HEK293 (cell line): ENCODE measurements around the gene HMGN4.
A peak's percentile ranks its signal among the peaks of the same experiment; 100 is the strongest.

Source experiments
- BCL11A ChIP-seq: fragments of 450-650 bp; formaldehyde crosslinking; IDR thresholded peaks from 2 replicates; pipeline ENCODE4 v1.5.1; 2016; ENCODE audit warnings: low read depth, missing biosample characterization, missing genetic modification characterization
- HOXA7 ChIP-seq: sonication (generic); formaldehyde crosslinking; IDR thresholded peaks from 2 replicates; pipeline ENCODE4 v1.8.1; 2022; ENCODE audit warnings: missing genetic modification reagents, borderline replicate concordance
- IKZF3 ChIP-seq: fragments of 450-650 bp; IDR thresholded peaks from 2 replicates; pipeline ENCODE4 v1.5.0; 2018; ENCODE audit warnings: missing biosample characterization, mild to moderate bottlenecking, missing genetic modification characterization, moderate library complexity
- KLF10 ChIP-seq: fragments of 450-650 bp; IDR thresholded peaks from 2 replicates; pipeline ENCODE4 v1.5.1; 2018; ENCODE audit warnings: missing biosample characterization, mild to moderate bottlenecking, missing genetic modification characterization
- MEIS1 ChIP-seq: sonication (generic); formaldehyde crosslinking; IDR thresholded peaks from 2 replicates; pipeline ENCODE4 v1.8.1; 2022; ENCODE audit warnings: missing genetic modification reagents, mild to moderate bottlenecking, borderline replicate concordance
- MZF1 ChIP-seq: fragments of 450-650 bp; formaldehyde crosslinking; IDR thresholded peaks from 2 replicates; pipeline ENCODE4 v1.5.1; 2017; ENCODE audit warnings: missing biosample characterization, missing genetic modification characterization, borderline replicate concordance
- SCRT2 ChIP-seq: fragments of 450-650 bp; formaldehyde crosslinking; IDR thresholded peaks from 2 replicates; pipeline ENCODE4 v1.5.1; 2016; ENCODE audit warnings: missing biosample characterization, missing genetic modification characterization
- SP7 ChIP-seq: fragments of 450-650 bp; formaldehyde crosslinking; IDR thresholded peaks from 2 replicates; pipeline ENCODE4 v1.5.1; 2016; ENCODE audit warnings: missing biosample characterization, missing genetic modification characterization
- YY1 ChIP-seq: fragments of 450-650 bp; formaldehyde crosslinking; IDR thresholded peaks from 2 replicates; pipeline ENCODE4 v1.5.1; 2018; ENCODE audit warnings: missing biosample characterization, missing genetic modification characterization
- YY2 ChIP-seq: fragments of 450-650 bp; formaldehyde crosslinking; IDR thresholded peaks from 2 replicates; pipeline ENCODE4 v1.5.1; 2016; ENCODE audit warnings: missing biosample characterization, missing genetic modification characterization
- ZBTB7A ChIP-seq: fragments of 450-650 bp; formaldehyde crosslinking; IDR thresholded peaks from 2 replicates; pipeline ENCODE4 v1.5.1; 2016; ENCODE audit warnings: low read depth, missing biosample characterization, missing genetic modification characterization
- ZIC2 ChIP-seq: fragments of 450-650 bp; formaldehyde crosslinking; IDR thresholded peaks from 2 replicates; pipeline ENCODE4 v1.5.1; 2016; ENCODE audit warnings: missing biosample characterization, missing genetic modification characterization
- ZNF121 ChIP-seq: fragments of 450-650 bp; formaldehyde crosslinking; IDR thresholded peaks from 2 replicates; pipeline ENCODE4 v1.5.1; 2016; ENCODE audit warnings: missing biosample characterization, missing genetic modification characterization
- ZNF16 ChIP-seq: fragments of 450-650 bp; formaldehyde crosslinking; IDR thresholded peaks from 2 replicates; pipeline ENCODE4 v1.5.1; 2016; ENCODE audit warnings: low read depth, missing biosample characterization, missing genetic modification characterization
- ZNF174 ChIP-seq: fragments of 450-650 bp; formaldehyde crosslinking; IDR thresholded peaks from 2 replicates; pipeline ENCODE4 v1.5.0; 2017; ENCODE audit warnings: missing biosample characterization, mild to moderate bottlenecking, missing genetic modification characterization
- ZNF211 ChIP-seq: fragments of 450-650 bp; formaldehyde crosslinking; IDR thresholded peaks from 2 replicates; pipeline ENCODE4 v1.5.1; 2016; ENCODE audit warnings: low read depth, missing biosample characterization, missing genetic modification characterization
- ZNF335 ChIP-seq: fragments of 450-650 bp; formaldehyde crosslinking; conservative IDR thresholded peaks from 2 replicates; pipeline ENCODE4 v1.5.1; 2016; ENCODE audit warnings: missing biosample characterization, missing genetic modification characterization
- ZNF350 ChIP-seq: fragments of 450-650 bp; formaldehyde crosslinking; IDR thresholded peaks from 2 replicates; pipeline ENCODE4 v1.5.0; 2017; ENCODE audit warnings: missing biosample characterization, mild to moderate bottlenecking, missing genetic modification characterization
- ZNF394 ChIP-seq: fragments of 450-650 bp; formaldehyde crosslinking; IDR thresholded peaks from 2 replicates; pipeline ENCODE4 v1.5.1; 2016; ENCODE audit warnings: missing biosample characterization, missing genetic modification characterization, mild to moderate bottlenecking, moderate library complexity, borderline replicate concordance
- ZNF404 ChIP-seq: fragments of 450-650 bp; formaldehyde crosslinking; IDR thresholded peaks from 2 replicates; pipeline ENCODE4 v1.5.1; 2017; ENCODE audit warnings: missing biosample characterization, missing genetic modification characterization
- ZNF501 ChIP-seq: fragments of 450-650 bp; formaldehyde crosslinking; IDR thresholded peaks from 2 replicates; pipeline ENCODE4 v1.5.1; 2016; ENCODE audit warnings: missing biosample characterization, missing genetic modification characterization
- ZNF521 ChIP-seq: fragments of 450-650 bp; formaldehyde crosslinking; IDR thresholded peaks from 2 replicates; pipeline ENCODE4 v1.5.1; 2017; ENCODE audit warnings: missing biosample characterization, mild to moderate bottlenecking, missing genetic modification characterization
- ZNF585B ChIP-seq: fragments of 450-650 bp; formaldehyde crosslinking; IDR thresholded peaks from 2 replicates; pipeline ENCODE4 v1.5.1; 2016; ENCODE audit warnings: missing biosample characterization, missing genetic modification characterization
- ZNF76 ChIP-seq: fragments of 450-650 bp; formaldehyde crosslinking; IDR thresholded peaks from 2 replicates; pipeline ENCODE4; 2016; ENCODE audit warnings: low read depth, missing biosample characterization, missing genetic modification characterization, borderline replicate concordance
- ZNF768 ChIP-seq: fragments of 450-650 bp; formaldehyde crosslinking; IDR thresholded peaks from 2 replicates; pipeline ENCODE4 v1.5.1; 2018; ENCODE audit warnings: missing biosample characterization, mild to moderate bottlenecking, missing genetic modification characterization
- ZNF777 ChIP-seq: fragments of 450-650 bp; formaldehyde crosslinking; IDR thresholded peaks from 2 replicates; pipeline ENCODE4 v1.5.1; 2017; ENCODE audit warnings: missing biosample characterization, missing genetic modification characterization, borderline replicate concordance
- TF ChIP-seq, protein P1 (sequence below): fragments of 450-650 bp; formaldehyde crosslinking; IDR thresholded peaks from 2 replicates; pipeline ENCODE4 v1.5.1; 2016; ENCODE audit warnings: missing biosample characterization, missing genetic modification characterization
- TF ChIP-seq, protein P2 (sequence below): fragments of 450-650 bp; formaldehyde crosslinking; IDR thresholded peaks from 2 replicates; pipeline ENCODE4 v1.5.1; 2016; ENCODE audit warnings: missing biosample characterization, missing genetic modification characterization
- TF ChIP-seq, protein P3 (sequence below): fragments of 450-650 bp; formaldehyde crosslinking; IDR thresholded peaks from 2 replicates; pipeline ENCODE4 v1.5.1; 2017; ENCODE audit warnings: missing biosample characterization, missing genetic modification characterization
- TF ChIP-seq, protein P4 (sequence below): fragments of 450-650 bp; formaldehyde crosslinking; IDR thresholded peaks from 2 replicates; pipeline ENCODE4 v1.5.1; 2016; ENCODE audit warnings: missing biosample characterization, missing genetic modification characterization
- TF ChIP-seq, protein P5 (sequence below): fragments of 450-650 bp; formaldehyde crosslinking; IDR thresholded peaks from 2 replicates; pipeline ENCODE4 v1.5.1; 2016; ENCODE audit warnings: missing biosample characterization, missing genetic modification characterization
- TF ChIP-seq, protein P6 (sequence below): fragments of 450-650 bp; formaldehyde crosslinking; IDR thresholded peaks from 2 replicates; pipeline ENCODE4 v1.5.1; 2016; ENCODE audit warnings: missing biosample characterization, missing genetic modification characterization

Gene HMGN4

DNA sequence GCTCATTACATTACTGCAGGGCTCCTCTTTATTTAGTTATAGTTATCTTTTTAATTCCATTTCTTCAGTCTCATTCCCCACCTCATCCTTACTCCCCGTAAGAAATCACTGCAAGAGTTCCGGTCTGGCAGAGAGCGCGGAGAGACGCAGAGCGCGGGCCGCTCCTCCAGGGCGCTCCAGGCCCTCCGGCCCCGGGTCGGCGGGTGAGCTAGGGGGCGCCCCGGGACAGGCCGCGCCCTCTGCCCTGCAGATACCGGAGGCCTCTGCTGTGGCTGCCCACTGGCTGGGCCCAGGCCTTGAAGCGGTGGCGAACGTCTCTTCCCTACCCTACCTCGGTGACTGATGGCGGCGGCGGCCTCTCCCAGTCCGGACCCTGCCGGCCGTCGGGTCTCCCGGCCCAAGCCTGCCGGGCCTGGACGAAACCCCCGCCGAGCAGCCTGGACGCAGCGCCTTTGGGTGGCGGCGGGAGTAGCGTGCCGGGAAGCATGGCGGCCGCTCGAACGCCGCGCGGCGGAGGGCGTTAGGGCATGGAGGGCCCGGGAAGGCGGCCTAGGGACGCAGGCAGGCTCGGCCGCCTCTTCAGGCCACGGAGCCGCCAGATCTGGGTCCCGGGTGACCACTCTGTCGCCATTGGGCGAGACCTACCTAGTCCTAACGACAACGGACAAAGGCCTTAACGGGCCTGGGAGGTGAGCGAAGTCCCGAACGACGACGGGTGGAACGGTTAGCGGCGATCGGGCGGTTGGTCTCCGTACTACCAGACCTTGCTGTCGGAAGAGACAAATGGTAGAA, 16.4 kb upstream of the HMGN4 start (continued):
- TF ChIP-seq ZNF174 (tag by site-specific recombination), result no peak
- TF ChIP-seq MEIS1 (CRISPR knock-in tag), result no peak
- TF ChIP-seq ZNF501 (tag by site-specific recombination), result peak; percentile 77
- TF ChIP-seq ZNF394, result peak; percentile 95
- TF ChIP-seq, protein P1, sequence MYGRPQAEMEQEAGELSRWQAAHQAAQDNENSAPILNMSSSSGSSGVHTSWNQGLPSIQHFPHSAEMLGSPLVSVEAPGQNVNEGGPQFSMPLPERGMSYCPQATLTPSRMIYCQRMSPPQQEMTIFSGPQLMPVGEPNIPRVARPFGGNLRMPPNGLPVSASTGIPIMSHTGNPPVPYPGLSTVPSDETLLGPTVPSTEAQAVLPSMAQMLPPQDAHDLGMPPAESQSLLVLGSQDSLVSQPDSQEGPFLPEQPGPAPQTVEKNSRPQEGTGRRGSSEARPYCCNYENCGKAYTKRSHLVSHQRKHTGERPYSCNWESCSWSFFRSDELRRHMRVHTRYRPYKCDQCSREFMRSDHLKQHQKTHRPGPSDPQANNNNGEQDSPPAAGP (tag by site-specific recombination), result no peak
- TF ChIP-seq ZNF335 (tag by site-specific recombination), result peak; percentile 89
- TF ChIP-seq, protein P2, sequence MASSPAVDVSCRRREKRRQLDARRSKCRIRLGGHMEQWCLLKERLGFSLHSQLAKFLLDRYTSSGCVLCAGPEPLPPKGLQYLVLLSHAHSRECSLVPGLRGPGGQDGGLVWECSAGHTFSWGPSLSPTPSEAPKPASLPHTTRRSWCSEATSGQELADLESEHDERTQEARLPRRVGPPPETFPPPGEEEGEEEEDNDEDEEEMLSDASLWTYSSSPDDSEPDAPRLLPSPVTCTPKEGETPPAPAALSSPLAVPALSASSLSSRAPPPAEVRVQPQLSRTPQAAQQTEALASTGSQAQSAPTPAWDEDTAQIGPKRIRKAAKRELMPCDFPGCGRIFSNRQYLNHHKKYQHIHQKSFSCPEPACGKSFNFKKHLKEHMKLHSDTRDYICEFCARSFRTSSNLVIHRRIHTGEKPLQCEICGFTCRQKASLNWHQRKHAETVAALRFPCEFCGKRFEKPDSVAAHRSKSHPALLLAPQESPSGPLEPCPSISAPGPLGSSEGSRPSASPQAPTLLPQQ (tag by site-specific recombination), result peak; percentile 76
- TF ChIP-seq, protein P3, sequence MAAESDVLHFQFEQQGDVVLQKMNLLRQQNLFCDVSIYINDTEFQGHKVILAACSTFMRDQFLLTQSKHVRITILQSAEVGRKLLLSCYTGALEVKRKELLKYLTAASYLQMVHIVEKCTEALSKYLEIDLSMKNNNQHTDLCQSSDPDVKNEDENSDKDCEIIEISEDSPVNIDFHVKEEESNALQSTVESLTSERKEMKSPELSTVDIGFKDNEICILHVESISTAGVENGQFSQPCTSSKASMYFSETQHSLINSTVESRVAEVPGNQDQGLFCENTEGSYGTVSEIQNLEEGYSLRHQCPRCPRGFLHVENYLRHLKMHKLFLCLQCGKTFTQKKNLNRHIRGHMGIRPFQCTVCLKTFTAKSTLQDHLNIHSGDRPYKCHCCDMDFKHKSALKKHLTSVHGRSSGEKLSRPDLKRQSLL (tag by site-specific recombination), result 0 out of 2 replicates have a peak, but pooled peaks have one; percentile 13
- peak; percentile 85 for TF ChIP-seq YY2
- peak; percentile 95 for TF ChIP-seq YY1 (tag by site-specific recombination)
- TF ChIP-seq ZNF350 (tag by site-specific recombination), result no peak
- peak; percentile 67 for TF ChIP-seq ZIC2 (tag by site-specific recombination)
- TF ChIP-seq SCRT2, result peak; percentile 32; the same call in 1 of the 2 replicates
- TF ChIP-seq SP7 (tag by site-specific recombination), result 0 out of 2 replicates have a peak, but pooled peaks have one; percentile 18
- TF ChIP-seq ZNF76 (tag by site-specific recombination), result peak; percentile 78
- 0 out of 2 replicates have a peak, but pooled peaks have one; percentile 8 for TF ChIP-seq MZF1 (tag by site-specific recombination)
- TF ChIP-seq, protein P4, sequence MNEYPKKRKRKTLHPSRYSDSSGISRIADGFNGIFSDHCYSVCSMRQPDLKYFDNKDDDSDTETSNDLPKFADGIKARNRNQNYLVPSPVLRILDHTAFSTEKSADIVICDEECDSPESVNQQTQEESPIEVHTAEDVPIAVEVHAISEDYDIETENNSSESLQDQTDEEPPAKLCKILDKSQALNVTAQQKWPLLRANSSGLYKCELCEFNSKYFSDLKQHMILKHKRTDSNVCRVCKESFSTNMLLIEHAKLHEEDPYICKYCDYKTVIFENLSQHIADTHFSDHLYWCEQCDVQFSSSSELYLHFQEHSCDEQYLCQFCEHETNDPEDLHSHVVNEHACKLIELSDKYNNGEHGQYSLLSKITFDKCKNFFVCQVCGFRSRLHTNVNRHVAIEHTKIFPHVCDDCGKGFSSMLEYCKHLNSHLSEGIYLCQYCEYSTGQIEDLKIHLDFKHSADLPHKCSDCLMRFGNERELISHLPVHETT (tag by site-specific recombination), result no peak
- TF ChIP-seq ZNF521 (tag by site-specific recombination), result no peak
- TF ChIP-seq, protein P5, sequence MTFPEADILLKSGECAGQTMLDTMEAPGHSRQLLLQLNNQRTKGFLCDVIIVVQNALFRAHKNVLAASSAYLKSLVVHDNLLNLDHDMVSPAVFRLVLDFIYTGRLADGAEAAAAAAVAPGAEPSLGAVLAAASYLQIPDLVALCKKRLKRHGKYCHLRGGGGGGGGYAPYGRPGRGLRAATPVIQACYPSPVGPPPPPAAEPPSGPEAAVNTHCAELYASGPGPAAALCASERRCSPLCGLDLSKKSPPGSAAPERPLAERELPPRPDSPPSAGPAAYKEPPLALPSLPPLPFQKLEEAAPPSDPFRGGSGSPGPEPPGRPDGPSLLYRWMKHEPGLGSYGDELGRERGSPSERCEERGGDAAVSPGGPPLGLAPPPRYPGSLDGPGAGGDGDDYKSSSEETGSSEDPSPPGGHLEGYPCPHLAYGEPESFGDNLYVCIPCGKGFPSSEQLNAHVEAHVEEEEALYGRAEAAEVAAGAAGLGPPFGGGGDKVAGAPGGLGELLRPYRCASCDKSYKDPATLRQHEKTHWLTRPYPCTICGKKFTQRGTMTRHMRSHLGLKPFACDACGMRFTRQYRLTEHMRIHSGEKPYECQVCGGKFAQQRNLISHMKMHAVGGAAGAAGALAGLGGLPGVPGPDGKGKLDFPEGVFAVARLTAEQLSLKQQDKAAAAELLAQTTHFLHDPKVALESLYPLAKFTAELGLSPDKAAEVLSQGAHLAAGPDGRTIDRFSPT (tag by site-specific recombination), result peak; percentile 69
- TF ChIP-seq BCL11A (tag by site-specific recombination), result peak; percentile 83
- no peak for TF ChIP-seq ZNF585B (tag by site-specific recombination)
- no peak for TF ChIP-seq IKZF3
- TF ChIP-seq ZNF121, result peak; percentile 71; the same call in 1 of the 2 replicates
- peak; percentile 21; the same call in 1 of the 2 replicates for TF ChIP-seq KLF10
- TF ChIP-seq HOXA7, result no peak
- TF ChIP-seq ZNF16, result no peak
- TF ChIP-seq ZBTB7A (tag by site-specific recombination), result no peak
- TF ChIP-seq, protein P6, sequence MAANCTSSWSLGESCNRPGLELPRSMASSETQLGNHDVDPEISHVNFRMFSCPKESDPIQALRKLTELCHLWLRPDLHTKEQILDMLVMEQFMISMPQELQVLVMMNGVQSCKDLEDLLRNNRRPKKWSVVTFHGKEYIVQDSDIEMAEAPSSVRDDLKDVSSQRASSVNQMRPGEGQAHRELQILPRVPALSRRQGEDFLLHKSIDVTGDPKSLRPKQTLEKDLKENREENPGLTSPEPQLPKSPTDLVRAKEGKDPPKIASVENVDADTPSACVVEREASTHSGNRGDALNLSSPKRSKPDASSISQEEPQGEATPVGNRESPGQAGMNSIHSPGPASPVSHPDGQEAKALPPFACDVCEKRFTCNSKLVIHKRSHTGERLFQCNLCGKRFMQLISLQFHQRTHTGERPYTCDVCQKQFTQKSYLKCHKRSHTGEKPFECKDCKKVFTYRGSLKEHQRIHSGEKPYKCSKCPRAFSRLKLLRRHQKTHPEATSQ, result no peak
- TF ChIP-seq ZNF768, result no peak
- TF ChIP-seq ZNF404 (tag by site-specific recombination), result no peak
- TF ChIP-seq ZNF211 (tag by site-specific recombination), result no peak
- TF ChIP-seq ZNF777, result peak; percentile 84; the same call in 1 of the 2 replicates
